PC-9 (cell line): ENCODE data around the gene TMEM208. TPM values are rescaled to one million over a fixed set of nuclear protein-coding genes. Genes with fewer than 3 reads are reported as not detected.

Source experiments
- BruUV-seq: library from RNA; stranded (reverse); fragments of 400-500 nt; replicated peaks from 2 replicates; lab custom pipeline; 2021; lab: Mats Ljungman, UMichigan
- CTCF ChIA-PET: fragments of 300-600 bp; sonication (Branson Sonifier 250); formaldehyde crosslinking; loops from one replicate; lab custom pipeline; 2022; ENCODE audit warnings: antibody characterized with exemption; lab: Charles Lee
- POLR2A ChIA-PET: fragments of 300-600 bp; sonication (Branson Sonifier 250); formaldehyde crosslinking; loops from one replicate; lab custom pipeline; 2022; ENCODE audit warnings: antibody characterized with exemption; ENCODE audit not compliant: unreplicated experiment; lab: Charles Lee
- DNase-seq, 2 experiments: peaks; one replicate each; pipeline versions ENCODE4 v3.0.0 to v3.0.0-alpha.2; 2015 to 2022; ENCODE audit warnings: mixed read lengths in 1 of 2
- H2AFZ ChIP-seq: fragments of 200-600 bp; sonication (generic); 2 replicates; pipeline ENCODE4 v1.8.1; 2017; ENCODE audit warnings: antibody characterized with exemption
- H3F3A ChIP-seq: fragments of 200-600 bp; sonication (generic); 2 replicates; pipeline ENCODE4 v1.8.1; 2017; ENCODE audit warnings: antibody characterized with exemption, mild to moderate bottlenecking, low read depth; ENCODE audit not compliant: insufficient read depth
- H3K27ac ChIP-seq: fragments of 200-600 bp; sonication (generic); 2 replicates; pipeline ENCODE4 v1.6.1; 2016; ENCODE audit warnings: mixed run types
- H3K27me3 ChIP-seq: fragments of 200-600 bp; sonication (generic); 2 replicates; pipeline ENCODE4 v1.6.1; 2016; ENCODE audit warnings: low read depth, mixed run types; ENCODE audit not compliant: insufficient read depth
- H3K36me3 ChIP-seq: fragments of 200-600 bp; sonication (generic); 2 replicates; pipeline ENCODE4 v1.6.1; 2016; ENCODE audit warnings: low read depth, mixed run types
- H3K4me1 ChIP-seq: fragments of 200-600 bp; sonication (generic); replicated peaks from 2 replicates; pipeline ENCODE4 v1.6.1; 2016; ENCODE audit warnings: mixed run types; ENCODE audit not compliant: insufficient read depth
- H3K4me2 ChIP-seq: fragments of 200-600 bp; sonication (generic); 2 replicates; pipeline ENCODE4 v1.6.1; 2017; ENCODE audit warnings: mixed run types
- H3K4me3 ChIP-seq: fragments of 200-600 bp; sonication (generic); 2 replicates; pipeline ENCODE4 v1.6.1; 2016; ENCODE audit warnings: mixed run types
- H3K79me2 ChIP-seq: fragments of 200-600 bp; sonication (generic); 2 replicates; pipeline ENCODE4 v1.6.1; 2017; ENCODE audit warnings: low read depth, mixed run types
- H3K9me2 ChIP-seq: fragments of 200-600 bp; sonication (generic); 2 replicates; pipeline ENCODE4 v1.8.1; 2017; ENCODE audit warnings: mild to moderate bottlenecking; ENCODE audit not compliant: insufficient read depth
- H3K9me3 ChIP-seq: fragments of 200-600 bp; sonication (generic); 2 replicates; pipeline ENCODE4 v1.8.1; 2016; ENCODE audit warnings: low read depth; ENCODE audit not compliant: insufficient read depth
- H4K20me1 ChIP-seq: fragments of 200-600 bp; sonication (generic); 2 replicates; pipeline ENCODE4 v1.8.1; 2017; ENCODE audit not compliant: insufficient read depth
- CTCF ChIP-seq: fragments of 200-600 bp; sonication (generic); conservative IDR thresholded peaks from 2 replicates; pipeline ENCODE4 v1.6.1; 2017; ENCODE audit warnings: mixed run types, antibody characterized with exemption, mild to moderate bottlenecking, moderate library complexity
- EZH2 ChIP-seq: fragments of 200-600 bp; sonication (generic); IDR thresholded peaks from 2 replicates; pipeline ENCODE4 v1.8.0; 2017; ENCODE audit warnings: antibody characterized with exemption, low read depth
- intact Hi-C: fragments of 100-400 bp; cut with micrococcal nuclease; formaldehyde crosslinking; loops from one replicate; pipeline ENCODE4 v1.10.0; 2022; ENCODE audit not compliant: unreplicated experiment
- total RNA-seq: library from RNA; stranded (reverse); gene quantifications from 2 replicates; pipeline ENCODE4 v1.2.3, GENCODE V29; 2021

Gene TMEM208
- total RNA-seq, 1 experiment from 2014 or later, result 39.5 TPM

DNA sequence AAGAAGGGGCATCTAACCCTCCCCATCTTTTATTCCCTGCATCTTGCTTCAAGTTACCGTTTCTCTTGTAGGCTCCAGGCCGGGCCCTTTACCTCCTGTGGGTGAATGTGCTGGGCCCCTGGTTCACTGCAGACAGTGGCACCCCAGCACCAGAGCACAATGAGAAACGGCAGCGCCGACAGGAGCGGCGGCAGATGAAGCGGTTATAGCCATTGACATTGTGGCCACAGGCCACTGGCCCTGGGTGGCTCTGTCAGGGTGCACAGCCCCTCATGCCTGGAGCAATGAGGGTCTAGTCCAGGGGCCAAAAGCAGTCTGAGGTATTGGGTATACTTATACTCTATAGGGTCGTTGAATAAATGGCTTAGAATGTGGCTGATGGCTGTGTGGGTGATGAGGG lies 2.0 kb downstream of the TMEM208 start:
- no peak for DNase-seq
- intact Hi-C loops, result no loop called here
- H3K4me3 ChIP-seq, result no peak overlapping the region
- H3F3A ChIP-seq, result peaks cover 22% of the 10 kb centered on the region
- H3K27me3 ChIP-seq, result no peaks in the 10 kb centered on the region
- H3K4me1 ChIP-seq, result peaks cover 13% of the 10 kb centered on the region
- TF ChIP-seq CTCF (no peak), EZH2 (no peak)
- no peaks in the 10 kb centered on the region for H4K20me1 ChIP-seq
- no peak overlapping the region for H2AFZ ChIP-seq
- H3K9me2 ChIP-seq, result no peaks in the 10 kb centered on the region
- H3K36me3 ChIP-seq, result peaks cover 5% of the 10 kb centered on the region; the same call in 1 of the 2 replicates
- no peak overlapping the region for H3K27ac ChIP-seq
- BruUV-seq, result no TSS peak
- no peaks in the 10 kb centered on the region for H3K9me3 ChIP-seq
- H3K4me2 ChIP-seq, result no peak overlapping the region; the same call in 1 of the 2 replicates
- ChIA-PET CTCF (no interaction called here), POLR2A (interaction anchor here (0.6 kb wide), 1 partner anchor 21 kb away, joined by 3 read pairs; no protein-coding TSS in a partner anchor)
- peaks cover 16% of the 10 kb centered on the region for H3K79me2 ChIP-seq

GRCh38 chr16:67229906-67230808 lies 3.2 kb downstream of the TMEM208 start:
- CTCF ChIA-PET, result no interaction called here
- H4K20me1 ChIP-seq, result no peaks in the 10 kb centered on the region
- DNase-seq, result no peak
- TF ChIP-seq CTCF (no peak), EZH2 (no peak)
- no peak overlapping the region for H3K4me3 ChIP-seq
- peaks cover 5% of the 10 kb centered on the region; the same call in 1 of the 2 replicates for H3K36me3 ChIP-seq
- H3K9me2 ChIP-seq, result no peaks in the 10 kb centered on the region
- intact Hi-C loops, result no loop called here
- H3K79me2 ChIP-seq, result peaks cover 16% of the 10 kb centered on the region
- no peaks in the 10 kb centered on the region for H3K27me3 ChIP-seq
- H3K4me1 ChIP-seq, result peaks cover 8% of the 10 kb centered on the region
- POLR2A ChIA-PET, result no interaction called here
- H3K27ac ChIP-seq, result no peak overlapping the region
- peaks cover 22% of the 10 kb centered on the region for H3F3A ChIP-seq
- H3K9me3 ChIP-seq, result no peaks in the 10 kb centered on the region
- H3K4me2 ChIP-seq, result no peak overlapping the region
- H2AFZ ChIP-seq, result no peak overlapping the region
- BruUV-seq, result no TSS peak

DNA sequence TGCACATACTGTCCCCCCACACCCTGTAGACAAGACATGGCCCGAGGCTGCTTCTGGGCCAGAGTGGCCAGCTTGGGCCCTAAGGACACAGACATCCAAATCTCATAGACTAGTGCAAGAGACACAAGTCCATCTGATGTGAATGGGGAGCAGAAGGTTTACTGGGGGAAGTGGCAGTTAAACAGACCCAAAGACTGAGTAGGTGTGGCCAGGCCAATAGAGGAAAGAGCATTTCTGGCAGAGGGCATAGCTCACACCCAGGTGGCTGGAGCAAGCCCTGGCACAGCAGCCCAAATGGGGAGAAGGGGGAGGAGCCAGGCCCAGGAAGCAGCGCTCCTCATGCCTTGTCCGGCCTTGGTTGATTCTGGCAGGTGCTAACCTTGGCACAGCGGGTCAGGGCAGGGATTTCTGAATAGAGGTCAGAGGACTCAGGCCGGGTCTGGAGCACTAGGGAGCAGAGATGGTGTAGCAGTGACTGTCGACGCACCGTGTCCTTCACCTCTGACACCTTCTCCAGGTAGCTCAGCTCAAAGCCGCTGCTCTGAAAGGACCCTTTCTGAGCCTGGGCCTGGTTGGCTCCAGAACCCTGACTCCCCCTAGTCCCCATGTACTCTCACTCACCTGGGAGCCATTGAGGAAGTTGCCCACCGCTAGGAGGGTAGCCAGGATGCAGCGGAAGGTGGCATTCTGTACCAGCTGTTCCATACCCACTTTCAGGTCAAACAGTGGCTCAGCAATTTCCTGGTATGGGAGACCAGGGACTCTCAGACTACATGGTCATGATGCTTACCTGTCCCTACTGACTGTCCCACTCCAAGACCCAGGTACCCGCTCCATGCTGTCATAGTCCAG lies 4.1 kb downstream of the TMEM208 start:
- no peaks in the 10 kb centered on the region for H3K27me3 ChIP-seq
- H3K9me3 ChIP-seq, result no peaks in the 10 kb centered on the region
- no peaks in the 10 kb centered on the region for H4K20me1 ChIP-seq
- no peak overlapping the region for H3K4me3 ChIP-seq
- H3K9me2 ChIP-seq, result no peaks in the 10 kb centered on the region
- intact Hi-C loops, result no loop called here
- peaks cover 28% of the 10 kb centered on the region for H3F3A ChIP-seq
- no peak overlapping the region for H2AFZ ChIP-seq
- H3K79me2 ChIP-seq, result peaks cover 17% of the 10 kb centered on the region
- ChIA-PET CTCF (no interaction called here), POLR2A (no interaction called here)
- DNase-seq, result no peak
- TF ChIP-seq EZH2 (no peak), CTCF (no peak)
- H3K4me2 ChIP-seq, result no peak overlapping the region
- H3K4me1 ChIP-seq, result peaks cover 8% of the 10 kb centered on the region
- BruUV-seq, result no TSS peak
- no peak overlapping the region for H3K27ac ChIP-seq
- peaks cover 6% of the 10 kb centered on the region for H3K36me3 ChIP-seq
